Tibial artery (tissue), 4 donors: ENCODE measurements around the gene SPATA7.
"Not testable (repeated sequence)": the region's sequence is repeated elsewhere in the genome, so short reads cannot be mapped to it uniquely, and the experiment has no call there.

Experiments used
- DNase-seq, 2 donors: peaks; one replicate each; pipeline ENCODE4 v3.0.0-alpha.2; 2019
- H3K27ac ChIP-seq, 2 donors: fragments of 200-600 bp; sonication (generic) in 1 of 2; 1 replicate in 1 of 2; 2 replicates in 1 of 2; pipeline ENCODE4 v1.5.1; 2018 to 2019; ENCODE audit warnings: mild to moderate bottlenecking in 1 of 2
- H3K27me3 ChIP-seq, 2 donors: fragments of 200-600 bp; sonication (generic) in 1 of 2; one replicate each; pipeline versions ENCODE4 v1.5.1 to v1.6.0; 2016 to 2019
- H3K36me3 ChIP-seq, 3 donors: fragments of 200-600 bp; sonication (generic) in 2 of 3; one replicate each; pipeline ENCODE4 v1.5.1; 2016 to 2019; ENCODE audit warnings: mild to moderate bottlenecking in 2 of 3
- H3K4me1 ChIP-seq, 4 donors: fragments of 200-600 bp; sonication (generic) in 2 of 4; 1 replicate in 3 of 4; 2 replicates in 1 of 4; pipeline ENCODE4 v1.5.1; 2016 to 2019
- H3K4me3 ChIP-seq, 2 donors: fragments of 200-600 bp; sonication (generic) in 1 of 2; 1 replicate in 1 of 2; 2 replicates in 1 of 2; pipeline ENCODE4 v1.5.1; 2018 to 2019; ENCODE audit warnings: mild to moderate bottlenecking in 2 of 2
- H3K9me3 ChIP-seq, 3 donors: fragments of 200-600 bp; sonication (generic) in 1 of 3; one replicate each; pipeline ENCODE4 v1.5.1; 2016 to 2019
- intact Hi-C: fragments of 100-400 bp; cut with DNase I; formaldehyde crosslinking; loops from one replicate; pipeline ENCODE4 v1.15.0; 2023; ENCODE audit warnings: low total_unique reads
- TF ChIP-seq, protein P1 (sequence below), 2 experiments: fragments of 200-600 bp in 1 of 2; fragments of 450-650 bp in 1 of 2; IDR thresholded peaks; one replicate each; pipeline ENCODE4 v1.5.1; 2017 to 2019; ENCODE audit warnings: antibody characterized with exemption in 2 of 2, mild to moderate bottlenecking in 1 of 2, moderate library complexity in 1 of 2

The SPATA7 gene

DNA sequence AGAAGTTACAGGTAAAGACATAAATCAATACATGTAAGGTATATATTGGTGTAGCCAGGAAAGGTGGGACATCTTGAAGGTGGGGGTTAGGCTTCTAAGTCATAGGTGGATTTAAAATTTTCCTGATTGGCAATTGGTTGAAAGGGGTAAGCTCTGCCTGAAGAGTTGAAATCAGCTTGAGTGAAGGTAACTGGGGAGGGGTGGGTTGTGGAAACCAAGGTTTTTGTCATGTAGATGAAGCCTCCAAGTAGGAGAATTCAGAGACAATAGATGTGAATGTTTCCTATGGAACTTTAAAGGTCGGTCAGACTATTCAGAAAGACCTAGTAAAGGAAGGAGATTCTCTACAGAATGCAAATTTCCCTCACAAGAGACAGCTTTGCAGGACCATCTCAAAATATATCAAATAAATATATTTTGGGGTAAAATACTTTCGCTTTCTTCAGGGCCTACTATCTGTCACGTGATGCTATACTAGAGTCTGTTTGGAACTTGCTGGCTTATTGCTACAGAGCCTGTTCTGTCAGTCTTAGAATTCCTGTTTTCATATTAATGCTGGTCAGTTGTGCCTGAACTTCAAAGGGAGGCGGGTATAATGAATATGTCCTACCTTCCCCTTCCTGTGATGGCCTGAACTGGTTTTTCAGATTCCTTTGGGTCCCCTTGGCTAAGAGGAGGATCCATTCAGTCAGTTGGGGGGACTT, 20.6 kb upstream of the SPATA7 start:
- no peak for DNase-seq
- Histone ChIP-seq H3K9me3 (no peaks in the 10 kb centered on the region), H3K4me3 (no peak overlapping the region), H3K27ac (no peak overlapping the region), H3K4me1 (no peaks in the 10 kb centered on the region), H3K36me3 (no peaks in the 10 kb centered on the region), H3K27me3 (no peaks in the 10 kb centered on the region)
- intact Hi-C loops: no loop called here
- TF ChIP-seq, protein P1, sequence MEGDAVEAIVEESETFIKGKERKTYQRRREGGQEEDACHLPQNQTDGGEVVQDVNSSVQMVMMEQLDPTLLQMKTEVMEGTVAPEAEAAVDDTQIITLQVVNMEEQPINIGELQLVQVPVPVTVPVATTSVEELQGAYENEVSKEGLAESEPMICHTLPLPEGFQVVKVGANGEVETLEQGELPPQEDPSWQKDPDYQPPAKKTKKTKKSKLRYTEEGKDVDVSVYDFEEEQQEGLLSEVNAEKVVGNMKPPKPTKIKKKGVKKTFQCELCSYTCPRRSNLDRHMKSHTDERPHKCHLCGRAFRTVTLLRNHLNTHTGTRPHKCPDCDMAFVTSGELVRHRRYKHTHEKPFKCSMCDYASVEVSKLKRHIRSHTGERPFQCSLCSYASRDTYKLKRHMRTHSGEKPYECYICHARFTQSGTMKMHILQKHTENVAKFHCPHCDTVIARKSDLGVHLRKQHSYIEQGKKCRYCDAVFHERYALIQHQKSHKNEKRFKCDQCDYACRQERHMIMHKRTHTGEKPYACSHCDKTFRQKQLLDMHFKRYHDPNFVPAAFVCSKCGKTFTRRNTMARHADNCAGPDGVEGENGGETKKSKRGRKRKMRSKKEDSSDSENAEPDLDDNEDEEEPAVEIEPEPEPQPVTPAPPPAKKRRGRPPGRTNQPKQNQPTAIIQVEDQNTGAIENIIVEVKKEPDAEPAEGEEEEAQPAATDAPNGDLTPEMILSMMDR (IDR thresholded peaks at IDR 0.05): no peak

DNA sequence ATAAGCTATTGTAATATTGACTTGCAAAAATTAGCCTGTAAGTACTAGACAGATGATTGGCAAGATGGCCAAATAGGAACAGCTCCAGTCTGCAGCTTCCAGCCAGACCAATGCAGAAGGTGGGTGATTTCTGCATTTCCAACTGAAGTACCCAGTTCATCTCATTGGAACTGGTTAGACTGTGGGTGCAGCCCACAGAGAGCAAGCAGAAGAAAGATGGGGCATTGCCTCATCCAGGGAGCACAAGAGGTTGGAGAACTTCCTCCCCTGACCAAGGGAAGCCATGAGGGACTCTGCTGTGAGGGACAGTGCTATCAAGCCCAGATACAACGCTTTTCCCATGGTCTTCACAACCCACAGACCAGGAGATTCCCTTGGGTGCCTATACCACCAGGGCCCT, 16.0 kb upstream of the SPATA7 start:
- Histone ChIP-seq H3K9me3 (peaks cover 0 to 2% (median 0%) of the 10 kb centered on the region in 3 donors), H3K27ac (no peak overlapping the region), H3K36me3 (no peaks in the 10 kb centered on the region), H3K27me3 (no peaks in the 10 kb centered on the region), H3K4me3 (no peak overlapping the region), H3K4me1 (no peaks in the 10 kb centered on the region)
- intact Hi-C loops: no loop called here
- TF ChIP-seq, protein P1 (IDR thresholded peaks at IDR 0.05): no peak
- DNase-seq: no peak

DNA sequence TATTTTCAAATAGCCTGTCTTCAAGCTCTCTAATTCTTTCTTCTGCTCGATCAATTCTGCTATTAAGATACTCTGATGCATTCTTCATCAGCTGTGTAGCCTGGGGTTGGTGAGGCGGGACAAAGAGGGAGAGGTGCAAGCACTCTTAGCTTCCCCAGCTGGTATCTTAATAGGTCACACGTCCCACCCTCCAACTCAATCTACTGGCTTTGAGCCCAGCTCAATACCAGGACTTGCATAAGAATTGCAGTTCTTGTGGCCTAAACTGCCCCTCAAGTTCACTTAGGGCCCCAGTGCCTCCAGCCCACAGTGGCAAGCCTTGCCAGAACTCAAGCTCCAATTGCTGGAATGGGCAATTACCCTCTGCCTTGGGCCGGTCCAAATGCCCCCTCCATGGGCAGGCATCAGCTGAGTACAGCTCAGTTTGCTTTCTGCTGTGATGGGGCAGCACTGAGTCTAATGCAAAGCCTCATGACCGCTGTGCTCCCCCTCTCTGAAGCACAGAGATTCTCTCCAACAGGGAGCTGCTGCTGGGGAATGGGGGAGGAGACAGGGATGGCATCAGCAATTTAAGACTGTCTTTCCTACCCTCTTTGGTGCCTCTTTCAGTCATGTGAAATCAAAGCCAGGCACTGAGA, 5.6 kb upstream of the SPATA7 start:
- TF ChIP-seq, protein P1 (IDR thresholded peaks at IDR 0.05): no peak
- no peak for DNase-seq
- no peaks in the 10 kb centered on the region for H3K27me3 ChIP-seq
- no peaks in the 10 kb centered on the region for H3K36me3 ChIP-seq
- H3K27ac ChIP-seq: no peak overlapping the region
- peaks cover 0 to 7% (median 0%) of the 10 kb centered on the region in 4 donors for H3K4me1 ChIP-seq
- intact Hi-C loops: no loop called here
- H3K4me3 ChIP-seq: no peak overlapping the region
- H3K9me3 ChIP-seq: peaks cover 0 to 9% (median 0%) of the 10 kb centered on the region in 3 donors

DNA sequence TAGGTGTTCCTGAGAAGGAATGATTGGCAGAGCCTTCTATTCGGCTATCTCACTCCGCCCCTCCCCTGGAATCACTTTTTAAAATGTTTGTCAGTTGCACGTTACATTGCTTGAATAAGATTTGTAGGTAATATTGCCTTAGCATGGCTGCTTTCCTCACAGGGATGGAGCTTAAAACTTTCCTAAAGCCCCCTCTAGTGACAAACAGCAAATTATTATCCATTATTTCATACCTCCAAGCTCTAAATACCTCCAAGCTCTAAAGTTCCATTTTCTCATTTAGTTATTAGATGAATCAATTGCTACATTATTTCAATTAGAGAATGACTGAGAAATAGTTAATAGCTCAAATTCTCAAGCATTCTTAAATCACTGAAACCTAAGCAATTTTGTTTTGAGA, 5.1 kb upstream of the SPATA7 start:
- peaks cover 0 to 5% (median 0%) of the 10 kb centered on the region in 3 donors for H3K9me3 ChIP-seq
- peaks cover 0 to 7% (median 0%) of the 10 kb centered on the region in 4 donors for H3K4me1 ChIP-seq
- H3K36me3 ChIP-seq: no peaks in the 10 kb centered on the region
- H3K27me3 ChIP-seq: no peaks in the 10 kb centered on the region
- TF ChIP-seq, protein P1 (IDR thresholded peaks at IDR 0.05): no peak
- DNase-seq: no peak
- no peak overlapping the region for H3K27ac ChIP-seq
- intact Hi-C loops: no loop called here
- no peak overlapping the region for H3K4me3 ChIP-seq

DNA sequence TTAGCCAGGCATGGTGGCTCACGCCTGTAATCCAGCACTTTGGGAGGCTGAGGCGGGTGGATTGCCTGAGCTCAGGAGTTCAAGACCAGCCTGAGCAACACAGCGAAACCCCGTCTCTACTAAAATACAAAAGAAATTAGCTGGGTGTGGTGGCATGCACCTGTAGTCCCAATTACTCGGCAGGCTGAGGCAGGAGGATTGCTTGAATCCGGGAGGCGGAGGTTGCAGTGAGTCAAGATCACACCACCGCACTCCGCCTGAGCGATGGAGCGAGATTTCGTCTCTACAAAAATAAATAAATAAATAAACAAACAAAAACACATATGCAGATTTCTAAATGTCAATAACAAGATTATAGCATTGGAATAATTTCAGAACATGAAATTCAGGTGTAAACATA, 3.8 kb upstream of the SPATA7 start:
- intact Hi-C loops, H3K27ac ChIP-seq, H3K27me3 ChIP-seq, H3K4me3 ChIP-seq, DNase-seq, H3K4me1 ChIP-seq, H3K9me3 ChIP-seq, H3K36me3 ChIP-seq: not testable (repeated sequence)

DNA sequence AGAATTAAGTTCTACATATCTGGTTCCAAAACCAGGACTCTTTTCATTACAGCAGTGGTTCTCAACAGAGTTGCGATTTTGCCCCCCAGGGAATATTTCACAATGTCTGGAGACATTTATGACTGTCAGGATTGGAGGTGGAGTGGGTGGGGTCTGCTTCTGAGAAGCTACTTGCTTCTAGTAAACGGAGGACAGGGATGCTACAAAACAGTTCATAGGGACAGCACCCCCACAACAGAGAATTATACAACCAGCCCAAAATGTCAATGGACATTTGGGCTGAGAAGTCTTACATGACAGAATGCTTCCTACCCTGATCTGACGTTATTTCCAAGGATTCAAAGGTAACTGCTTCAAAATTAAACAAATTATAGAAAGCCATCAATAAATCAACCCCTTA, 739 bp upstream of the SPATA7 start:
- peaks cover 0 to 12% (median 8%) of the 10 kb centered on the region in 4 donors for H3K4me1 ChIP-seq
- H3K4me3 ChIP-seq: peak overlapping the region; percentile 60 to 93
- H3K36me3 ChIP-seq: no peaks in the 10 kb centered on the region
- TF ChIP-seq, protein P1 (IDR thresholded peaks at IDR 0.05): no peak
- intact Hi-C loops: no loop called here
- peak in 1 of 2 donors; percentile 25 for DNase-seq
- no peaks in the 10 kb centered on the region for H3K9me3 ChIP-seq
- H3K27me3 ChIP-seq: no peaks in the 10 kb centered on the region
- peak overlapping the region; percentile 67 to 89 for H3K27ac ChIP-seq
